ENCODE results near the gene BDH1. TPM values are rescaled to one million over a fixed set of nuclear protein-coding genes. Genes with fewer than 3 reads are reported as not detected.

The BDH1 gene
- polyA plus RNA-seq, 1 experiment, result 6.5 TPM

DNA sequence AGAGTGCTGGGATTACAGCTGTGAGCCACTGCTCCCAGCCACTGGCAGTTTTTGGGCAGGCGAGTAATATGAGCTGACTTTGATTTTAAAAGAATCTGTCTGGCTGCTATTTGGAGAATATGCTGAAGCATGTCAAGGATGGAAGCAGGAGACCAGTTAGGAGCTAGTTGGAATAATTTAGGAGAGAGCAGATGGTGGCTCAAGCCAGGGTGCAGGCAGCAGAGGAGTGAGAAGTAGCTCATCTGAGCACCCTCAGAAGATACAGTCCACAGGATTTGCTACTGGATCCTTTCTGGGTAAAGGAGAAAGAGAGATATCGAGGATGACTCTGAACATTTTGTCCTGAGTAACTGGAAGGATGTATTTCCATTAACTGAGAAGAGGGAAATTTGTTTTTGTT lies 30.4 kb upstream of the BDH1 start:
- H3K4me3 ChIP-seq (ENCODE audit: low read depth, low read length), result no peak overlapping the region
- TF ChIP-seq, protein P1, sequence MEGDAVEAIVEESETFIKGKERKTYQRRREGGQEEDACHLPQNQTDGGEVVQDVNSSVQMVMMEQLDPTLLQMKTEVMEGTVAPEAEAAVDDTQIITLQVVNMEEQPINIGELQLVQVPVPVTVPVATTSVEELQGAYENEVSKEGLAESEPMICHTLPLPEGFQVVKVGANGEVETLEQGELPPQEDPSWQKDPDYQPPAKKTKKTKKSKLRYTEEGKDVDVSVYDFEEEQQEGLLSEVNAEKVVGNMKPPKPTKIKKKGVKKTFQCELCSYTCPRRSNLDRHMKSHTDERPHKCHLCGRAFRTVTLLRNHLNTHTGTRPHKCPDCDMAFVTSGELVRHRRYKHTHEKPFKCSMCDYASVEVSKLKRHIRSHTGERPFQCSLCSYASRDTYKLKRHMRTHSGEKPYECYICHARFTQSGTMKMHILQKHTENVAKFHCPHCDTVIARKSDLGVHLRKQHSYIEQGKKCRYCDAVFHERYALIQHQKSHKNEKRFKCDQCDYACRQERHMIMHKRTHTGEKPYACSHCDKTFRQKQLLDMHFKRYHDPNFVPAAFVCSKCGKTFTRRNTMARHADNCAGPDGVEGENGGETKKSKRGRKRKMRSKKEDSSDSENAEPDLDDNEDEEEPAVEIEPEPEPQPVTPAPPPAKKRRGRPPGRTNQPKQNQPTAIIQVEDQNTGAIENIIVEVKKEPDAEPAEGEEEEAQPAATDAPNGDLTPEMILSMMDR (IDR thresholded peaks at IDR 0.05; ENCODE audit: insufficient read depth, low read depth, low read length), result no peak
- POLR2A ChIA-PET, result no interaction called here
- no peaks in the 10 kb centered on the region for H3K36me3 ChIP-seq (ENCODE audit: control insufficient read depth, insufficient read depth, low read length)
- DNase-seq (ENCODE audit: low read depth), result no peak
- CTCF ChIA-PET, result interaction anchor here (1.1 to 2.0 kb wide), 2 partner anchors 9 to 13 kb away, joined by 3 to 8 read pairs; no protein-coding TSS in a partner anchor
- no peaks in the 10 kb centered on the region; the same call in 1 of the 2 replicates for H3K27me3 ChIP-seq (ENCODE audit: control insufficient read depth, insufficient read depth, low read length)

DNA sequence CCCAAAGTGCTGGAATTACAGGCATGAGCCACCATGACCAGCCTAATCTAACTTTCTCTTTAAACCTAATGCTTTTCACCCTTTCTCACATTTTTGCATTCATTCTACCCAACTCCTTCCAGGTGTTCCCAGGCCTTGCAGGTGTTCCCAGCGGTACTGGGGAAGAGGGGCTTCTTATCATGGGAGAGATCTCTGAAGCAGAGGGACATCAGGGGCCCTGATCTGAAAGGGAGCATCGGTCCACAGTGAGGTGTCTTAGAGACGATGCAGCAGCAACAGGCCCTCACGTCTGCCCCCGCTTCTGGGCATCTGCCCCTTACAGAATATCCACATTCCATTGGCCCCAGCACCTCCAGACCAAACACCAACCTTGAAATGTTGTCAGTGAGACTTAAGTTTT lies 29.0 kb upstream of the BDH1 start:
- Histone ChIP-seq H3K4me3 (ENCODE audit: low read depth, low read length) (no peak overlapping the region), H3K27me3 (ENCODE audit: control insufficient read depth, insufficient read depth, low read length) (no peaks in the 10 kb centered on the region; the same call in 1 of the 2 replicates), H3K36me3 (ENCODE audit: control insufficient read depth, insufficient read depth, low read length) (no peaks in the 10 kb centered on the region)
- DNase-seq (ENCODE audit: low read depth), result no peak
- ChIA-PET CTCF (interaction anchor here (1.5 to 2.0 kb wide), 2 partner anchors 10 to 15 kb away, joined by 4 to 8 read pairs; no protein-coding TSS in a partner anchor), POLR2A (no interaction called here)
- TF ChIP-seq, protein P1 (IDR thresholded peaks at IDR 0.05; ENCODE audit: insufficient read depth, low read depth, low read length), result no peak

- ChIA-PET CTCF (interaction anchor here (0.9 to 1.8 kb wide), 2 partner anchors 15 to 17 kb away, joined by 3 to 9 read pairs; no protein-coding TSS in a partner anchor), POLR2A (no interaction called here)
- TF ChIP-seq, protein P1 (IDR thresholded peaks at IDR 0.05; ENCODE audit: insufficient read depth, low read depth, low read length), result no peak
- no peak overlapping the region for H3K4me3 ChIP-seq (ENCODE audit: low read depth, low read length)
- H3K36me3 ChIP-seq (ENCODE audit: control insufficient read depth, insufficient read depth, low read length), result no peaks in the 10 kb centered on the region
- H3K27me3 ChIP-seq (ENCODE audit: control insufficient read depth, insufficient read depth, low read length), result peaks cover 1% of the 10 kb centered on the region; the same call in 1 of the 2 replicates
- no peak for DNase-seq (ENCODE audit: low read depth)
These were observed 27.6 kb upstream of the BDH1 start for GRCh38 chr3:197583371-197583770.

- Histone ChIP-seq H3K4me3 (ENCODE audit: low read depth, low read length) (no peak overlapping the region), H3K27me3 (ENCODE audit: control insufficient read depth, insufficient read depth, low read length) (peaks cover 5% of the 10 kb centered on the region), H3K36me3 (ENCODE audit: control insufficient read depth, insufficient read depth, low read length) (no peaks in the 10 kb centered on the region)
- ChIA-PET POLR2A (no interaction called here), CTCF (interaction anchor here (1.1 kb wide), 1 partner anchor 19 kb away, joined by 6 read pairs; no protein-coding TSS in a partner anchor)
- no peak for DNase-seq (ENCODE audit: low read depth)
- TF ChIP-seq, protein P1 (IDR thresholded peaks at IDR 0.05; ENCODE audit: insufficient read depth, low read depth, low read length), result no peak
These were observed 24.5 kb upstream of the BDH1 start for GRCh38 chr3:197580253-197580691.

- DNase-seq (ENCODE audit: low read depth), result no peak
- peaks cover 6% of the 10 kb centered on the region for H3K27me3 ChIP-seq (ENCODE audit: control insufficient read depth, insufficient read depth, low read length)
- CTCF ChIA-PET, result interaction anchor here (1.2 to 2.7 kb wide), 3 partner anchors 11 to 21 kb away, joined by 3 to 11 read pairs (median 5); no protein-coding TSS in a partner anchor
- POLR2A ChIA-PET, result no interaction called here
- TF ChIP-seq, protein P1 (IDR thresholded peaks at IDR 0.05; ENCODE audit: insufficient read depth, low read depth, low read length), result no peak
- H3K4me3 ChIP-seq (ENCODE audit: low read depth, low read length), result no peak overlapping the region
- no peaks in the 10 kb centered on the region for H3K36me3 ChIP-seq (ENCODE audit: control insufficient read depth, insufficient read depth, low read length)
These were observed 22.6 kb upstream of the BDH1 start for GRCh38 chr3:197578376-197578775.
